ENCODE results near the gene ABCA4.

GRCh38 chr1:94067196-94067595, 53.8 kb downstream of the ABCA4 start:
- TF ChIP-seq POU6F1 (CRISPR knock-in tag; IDR thresholded peaks at IDR 0.05; ENCODE audit: borderline replicate concordance, low read depth) (no peak), PATZ1 (CRISPR knock-in tag; IDR thresholded peaks at IDR 0.05; ENCODE audit: borderline replicate concordance) (no peak), ZNF8 (CRISPR knock-in tag; IDR thresholded peaks at IDR 0.05) (no peak), BACH2 (CRISPR knock-in tag; IDR thresholded peaks at IDR 0.05; ENCODE audit: borderline replicate concordance) (no peak), RARB (CRISPR knock-in tag; IDR thresholded peaks at IDR 0.05) (no peak), ZC3H10 (CRISPR knock-in tag; IDR thresholded peaks at IDR 0.05) (no peak), ZFP3 (CRISPR knock-in tag; IDR thresholded peaks at IDR 0.05) (no peak), SNAI2 (CRISPR knock-in tag; IDR thresholded peaks at IDR 0.05) (no peak), ZFP30 (CRISPR knock-in tag; IDR thresholded peaks at IDR 0.05) (no peak), TSHZ2 (CRISPR knock-in tag; IDR thresholded peaks at IDR 0.05) (no peak), ZNF565 (CRISPR knock-in tag; conservative IDR thresholded peaks at IDR 0.05; ENCODE audit: low read depth) (no peak), PPARA (CRISPR knock-in tag; IDR thresholded peaks at IDR 0.05; ENCODE audit: borderline replicate concordance) (no peak), ISL1 (CRISPR knock-in tag; IDR thresholded peaks at IDR 0.05) (no peak)

All from SK-N-SH treated with all-trans-retinoic acid at 6 μM for 48 hours (cell line).